ENCODE results near the gene HEPHL1.
"Not testable (repeated sequence)": the region's sequence is repeated elsewhere in the genome, so short reads cannot be mapped to it uniquely, and the experiment has no call there.

Gene HEPHL1

DNA sequence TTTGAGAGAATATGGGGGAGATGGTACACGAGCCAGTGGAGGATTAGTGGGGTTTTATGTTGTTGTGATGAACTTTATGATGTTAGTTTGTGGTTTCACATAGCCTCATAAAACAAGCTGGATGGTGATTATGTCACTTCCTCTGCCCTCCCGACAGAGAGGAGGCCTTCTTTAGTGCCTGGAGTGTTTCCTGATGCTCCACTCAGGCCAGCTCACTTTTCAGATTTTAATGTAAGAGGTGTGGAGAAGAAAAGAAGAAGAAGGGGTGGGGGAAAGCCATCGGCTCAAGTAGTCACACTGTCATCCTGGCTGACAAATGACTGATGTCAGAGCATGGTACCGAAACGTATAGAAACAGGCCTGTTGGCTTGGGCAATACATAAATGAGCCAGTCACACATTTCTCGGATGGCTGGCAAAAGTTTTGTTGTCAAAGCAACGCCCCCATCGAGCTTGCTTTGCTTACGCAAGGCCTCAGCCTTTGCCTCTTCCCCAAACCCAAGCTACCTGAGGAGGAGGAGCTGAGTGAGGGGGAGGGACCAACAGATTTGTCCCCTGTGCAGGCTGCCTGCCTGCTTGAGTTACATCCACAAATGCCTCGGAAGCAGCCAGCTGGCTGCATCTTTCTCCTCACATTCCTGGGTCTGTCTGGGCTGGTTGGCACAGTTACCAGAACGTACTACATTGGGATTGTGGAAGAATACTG, at the start of gene HEPHL1:
TSS of gene HEPHL1 (plus strand) at position 578 of the 705 bp plus-strand sequence. CDS start at position 593, 15 bp downstream.
- Histone ChIP-seq H3K4me3 (ENCODE audit: low read depth in 1 of 5, low read length in 5 of 5) (no peak within 1 kb of the TSS), H3K27ac (ENCODE audit: low read depth, low read length) (no peak within 1 kb of the TSS), H3K4me1 (ENCODE audit: control insufficient read depth in 5 of 5, insufficient read depth in 5 of 5, low read length in 5 of 5) (no peaks in the 10 kb centered on the region), H3K9ac (ENCODE audit: low read length in 5 of 5) (no peak within 1 kb of the TSS), H3K9me3 (ENCODE audit: control insufficient read depth in 5 of 5, low read length in 5 of 5) (peaks cover 0 to 3% (median 0%) of the 10 kb centered on the region in 5 donors), H3K27me3 (ENCODE audit: control insufficient read depth in 5 of 5, insufficient read depth in 4 of 5, low read length in 5 of 5) (no peaks in the 10 kb centered on the region), H3K36me3 (ENCODE audit: control insufficient read depth in 5 of 5, insufficient read depth in 5 of 5, low read length in 5 of 5) (no peaks in the 10 kb centered on the region)

DNA sequence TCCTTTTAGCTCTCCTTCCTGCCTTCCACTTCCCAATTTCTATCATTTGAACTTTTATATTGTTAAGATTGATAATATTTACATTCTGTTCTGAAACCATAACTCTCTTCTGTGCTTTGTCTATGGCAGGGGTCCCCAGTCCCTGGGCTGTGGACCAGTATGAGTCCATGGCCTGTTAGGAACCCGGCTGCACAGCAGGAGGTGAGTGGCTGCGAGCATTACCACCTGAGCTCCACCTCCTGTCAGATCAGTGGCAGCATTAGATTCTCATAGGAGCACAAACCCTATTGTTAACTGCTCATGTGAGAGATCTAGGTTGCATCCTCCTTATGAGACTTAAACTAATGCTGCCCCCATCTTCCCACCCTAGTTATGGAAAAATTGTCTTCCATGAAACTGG, 48.4 kb upstream of the HEPHL1 start:
- Histone ChIP-seq H3K9me3 (ENCODE audit: control insufficient read depth in 5 of 5, low read length in 5 of 5) (peaks cover 0 to 19% (median 6%) of the 10 kb centered on the region in 5 donors), H3K36me3 (ENCODE audit: control insufficient read depth in 5 of 5, insufficient read depth in 5 of 5, low read length in 5 of 5) (no peaks in the 10 kb centered on the region), H3K4me1 (ENCODE audit: control insufficient read depth in 5 of 5, insufficient read depth in 5 of 5, low read length in 5 of 5) (no peaks in the 10 kb centered on the region), H3K27me3 (ENCODE audit: control insufficient read depth in 5 of 5, insufficient read depth in 4 of 5, low read length in 5 of 5) (no peaks in the 10 kb centered on the region), H3K27ac (ENCODE audit: low read depth, low read length) (no peak overlapping the region), H3K4me3 (ENCODE audit: low read depth in 1 of 5, low read length in 5 of 5) (no peak overlapping the region), H3K9ac (ENCODE audit: low read length in 5 of 5) (no peak overlapping the region)

- H3K9ac ChIP-seq (ENCODE audit: low read length in 5 of 5); H3K4me1 ChIP-seq (ENCODE audit: control insufficient read depth in 5 of 5, insufficient read depth in 5 of 5, low read length in 5 of 5); H3K36me3 ChIP-seq (ENCODE audit: control insufficient read depth in 5 of 5, insufficient read depth in 5 of 5, low read length in 5 of 5); H3K27ac ChIP-seq (ENCODE audit: low read depth, low read length); H3K4me3 ChIP-seq (ENCODE audit: low read depth in 1 of 5, low read length in 5 of 5); H3K27me3 ChIP-seq (ENCODE audit: control insufficient read depth in 5 of 5, insufficient read depth in 4 of 5, low read length in 5 of 5): not testable (repeated sequence)
- peaks cover 0 to 19% (median 6%) of the 10 kb centered on the region in 5 donors for H3K9me3 ChIP-seq (ENCODE audit: control insufficient read depth in 5 of 5, low read length in 5 of 5)
Measured at GRCh38 chr11:93973322-93974051, 47.7 kb upstream of the HEPHL1 start.

- H3K36me3 ChIP-seq (ENCODE audit: control insufficient read depth in 5 of 5, insufficient read depth in 5 of 5, low read length in 5 of 5): no peaks in the 10 kb centered on the region
- no peak overlapping the region for H3K27ac ChIP-seq (ENCODE audit: low read depth, low read length)
- no peak overlapping the region for H3K9ac ChIP-seq (ENCODE audit: low read length in 5 of 5)
- H3K9me3 ChIP-seq (ENCODE audit: control insufficient read depth in 5 of 5, low read length in 5 of 5): peaks cover 0 to 23% (median 9%) of the 10 kb centered on the region in 5 donors
- no peak overlapping the region for H3K4me3 ChIP-seq (ENCODE audit: low read depth in 1 of 5, low read length in 5 of 5)
- H3K4me1 ChIP-seq (ENCODE audit: control insufficient read depth in 5 of 5, insufficient read depth in 5 of 5, low read length in 5 of 5): no peaks in the 10 kb centered on the region
- no peaks in the 10 kb centered on the region for H3K27me3 ChIP-seq (ENCODE audit: control insufficient read depth in 5 of 5, insufficient read depth in 4 of 5, low read length in 5 of 5)
Measured at GRCh38 chr11:93974759-93975158, 46.4 kb upstream of the HEPHL1 start.

DNA sequence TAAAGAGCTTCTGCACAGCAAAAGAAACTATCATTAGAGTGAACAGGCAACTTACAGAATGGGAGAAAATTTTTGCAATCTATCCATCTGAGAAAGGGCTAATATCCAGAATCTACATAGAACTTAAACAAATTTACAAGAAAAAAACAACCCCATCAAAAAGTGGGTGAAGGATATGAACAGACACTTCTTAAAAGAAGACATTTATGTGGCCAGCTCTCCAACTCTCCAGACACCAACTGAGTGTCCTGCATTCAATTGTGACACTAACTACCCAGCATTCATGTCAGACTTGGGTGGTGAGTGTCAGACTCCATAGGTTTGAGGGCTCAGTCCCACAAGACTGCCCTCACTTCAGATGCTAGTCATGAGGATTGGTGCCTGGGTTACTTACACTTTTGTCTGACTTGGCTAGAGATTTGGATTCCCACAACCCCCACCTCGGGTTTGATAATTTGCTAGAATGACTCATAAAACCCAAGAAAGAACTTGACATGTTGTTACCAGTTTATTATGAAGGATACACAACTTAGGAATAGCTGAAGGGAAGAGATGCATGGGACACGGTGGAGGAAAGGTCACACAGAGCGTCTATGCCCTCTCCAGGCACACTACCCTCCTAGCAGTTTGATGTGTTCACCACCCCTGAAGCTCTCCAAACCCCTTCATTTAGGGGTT, 44.4 kb upstream of the HEPHL1 start:
- H3K9ac ChIP-seq (ENCODE audit: low read length in 5 of 5); H3K27me3 ChIP-seq (ENCODE audit: control insufficient read depth in 5 of 5, insufficient read depth in 4 of 5, low read length in 5 of 5); H3K4me1 ChIP-seq (ENCODE audit: control insufficient read depth in 5 of 5, insufficient read depth in 5 of 5, low read length in 5 of 5); H3K27ac ChIP-seq (ENCODE audit: low read depth, low read length); H3K36me3 ChIP-seq (ENCODE audit: control insufficient read depth in 5 of 5, insufficient read depth in 5 of 5, low read length in 5 of 5); H3K4me3 ChIP-seq (ENCODE audit: low read depth in 1 of 5, low read length in 5 of 5): not testable (repeated sequence)
- peaks cover 0 to 26% (median 9%) of the 10 kb centered on the region in 5 donors for H3K9me3 ChIP-seq (ENCODE audit: control insufficient read depth in 5 of 5, low read length in 5 of 5)

DNA sequence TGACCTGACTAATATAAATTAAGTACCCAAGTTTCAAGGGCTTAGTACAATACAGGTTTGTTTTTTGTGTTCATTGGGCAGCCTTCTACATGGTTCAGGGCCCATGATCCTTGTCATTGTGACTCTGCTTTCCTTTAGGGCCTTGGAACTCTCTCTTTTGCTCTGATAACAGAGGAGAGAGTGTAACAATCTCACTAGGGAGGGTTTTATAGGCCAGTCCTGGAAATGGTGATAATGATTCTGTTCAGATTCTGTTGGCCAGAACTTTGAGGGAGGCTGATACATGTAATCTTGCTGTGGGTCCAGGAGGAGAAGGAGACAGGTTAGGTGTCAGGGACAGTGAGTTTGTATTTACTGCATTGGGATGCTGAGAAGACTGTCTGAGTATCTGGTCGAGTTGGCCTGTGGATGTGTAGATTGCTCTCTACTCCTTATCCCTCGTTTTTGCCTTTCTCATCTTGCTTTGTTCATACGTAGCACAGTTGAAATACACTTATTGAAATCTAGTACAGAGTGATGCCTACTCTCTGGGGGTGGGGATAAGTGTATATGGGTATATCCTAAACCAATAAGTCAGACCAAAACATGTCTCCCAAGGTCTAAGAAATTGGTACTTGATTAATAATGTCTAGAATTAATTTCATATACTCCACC, 37.5 kb upstream of the HEPHL1 start:
- Histone ChIP-seq H3K36me3 (ENCODE audit: control insufficient read depth in 5 of 5, insufficient read depth in 5 of 5, low read length in 5 of 5) (no peaks in the 10 kb centered on the region), H3K27ac (ENCODE audit: low read depth, low read length) (no peak overlapping the region), H3K9me3 (ENCODE audit: control insufficient read depth in 5 of 5, low read length in 5 of 5) (peaks cover 0 to 7% (median 0%) of the 10 kb centered on the region in 5 donors), H3K9ac (ENCODE audit: low read length in 5 of 5) (no peak overlapping the region), H3K4me3 (ENCODE audit: low read depth in 1 of 5, low read length in 5 of 5) (no peak overlapping the region), H3K27me3 (ENCODE audit: control insufficient read depth in 5 of 5, insufficient read depth in 4 of 5, low read length in 5 of 5) (no peaks in the 10 kb centered on the region), H3K4me1 (ENCODE audit: control insufficient read depth in 5 of 5, insufficient read depth in 5 of 5, low read length in 5 of 5) (no peaks in the 10 kb centered on the region)

DNA sequence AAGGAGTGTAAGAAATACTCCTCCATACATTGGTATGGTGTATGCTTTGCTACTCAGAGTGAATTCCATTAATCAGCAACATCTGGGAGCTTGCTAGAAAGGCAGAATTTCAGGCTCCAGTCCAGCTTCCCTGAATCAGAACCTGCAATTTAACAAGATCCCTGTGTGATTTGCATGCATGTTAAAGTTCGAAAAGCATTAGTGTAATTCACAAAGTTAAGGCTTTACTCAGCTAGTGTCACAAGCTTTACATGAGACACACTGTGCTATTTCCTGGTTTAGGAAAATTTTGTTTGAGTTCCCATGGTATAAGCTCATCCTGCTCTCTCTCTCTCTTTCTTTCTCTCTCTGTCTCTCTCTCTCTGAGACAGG, 37.0 kb upstream of the HEPHL1 start:
- no peaks in the 10 kb centered on the region for H3K36me3 ChIP-seq (ENCODE audit: control insufficient read depth in 5 of 5, insufficient read depth in 5 of 5, low read length in 5 of 5)
- H3K27me3 ChIP-seq (ENCODE audit: control insufficient read depth in 5 of 5, insufficient read depth in 4 of 5, low read length in 5 of 5): no peaks in the 10 kb centered on the region
- no peak overlapping the region for H3K27ac ChIP-seq (ENCODE audit: low read depth, low read length)
- peaks cover 0 to 7% (median 0%) of the 10 kb centered on the region in 5 donors for H3K9me3 ChIP-seq (ENCODE audit: control insufficient read depth in 5 of 5, low read length in 5 of 5)
- H3K4me3 ChIP-seq (ENCODE audit: low read depth in 1 of 5, low read length in 5 of 5): no peak overlapping the region
- no peak overlapping the region for H3K9ac ChIP-seq (ENCODE audit: low read length in 5 of 5)
- no peaks in the 10 kb centered on the region for H3K4me1 ChIP-seq (ENCODE audit: control insufficient read depth in 5 of 5, insufficient read depth in 5 of 5, low read length in 5 of 5)

GRCh38 chr11:93984936-93985335, 36.2 kb upstream of the HEPHL1 start:
- no peak overlapping the region for H3K9ac ChIP-seq (ENCODE audit: low read length in 5 of 5)
- H3K27ac ChIP-seq (ENCODE audit: low read depth, low read length): no peak overlapping the region
- H3K27me3 ChIP-seq (ENCODE audit: control insufficient read depth in 5 of 5, insufficient read depth in 4 of 5, low read length in 5 of 5): no peaks in the 10 kb centered on the region
- no peaks in the 10 kb centered on the region for H3K36me3 ChIP-seq (ENCODE audit: control insufficient read depth in 5 of 5, insufficient read depth in 5 of 5, low read length in 5 of 5)
- H3K4me3 ChIP-seq (ENCODE audit: low read depth in 1 of 5, low read length in 5 of 5): no peak overlapping the region
- H3K9me3 ChIP-seq (ENCODE audit: control insufficient read depth in 5 of 5, low read length in 5 of 5): peaks cover 0 to 3% (median 0%) of the 10 kb centered on the region in 5 donors
- H3K4me1 ChIP-seq (ENCODE audit: control insufficient read depth in 5 of 5, insufficient read depth in 5 of 5, low read length in 5 of 5): no peaks in the 10 kb centered on the region

GRCh38 chr11:93986716-93987115, 34.4 kb upstream of the HEPHL1 start:
- Histone ChIP-seq H3K9me3 (ENCODE audit: control insufficient read depth in 5 of 5, low read length in 5 of 5) (peaks cover 0 to 3% (median 0%) of the 10 kb centered on the region in 5 donors), H3K4me1 (ENCODE audit: control insufficient read depth in 5 of 5, insufficient read depth in 5 of 5, low read length in 5 of 5) (no peaks in the 10 kb centered on the region), H3K9ac (ENCODE audit: low read length in 5 of 5) (no peak overlapping the region), H3K4me3 (ENCODE audit: low read depth in 1 of 5, low read length in 5 of 5) (no peak overlapping the region), H3K27me3 (ENCODE audit: control insufficient read depth in 5 of 5, insufficient read depth in 4 of 5, low read length in 5 of 5) (no peaks in the 10 kb centered on the region), H3K36me3 (ENCODE audit: control insufficient read depth in 5 of 5, insufficient read depth in 5 of 5, low read length in 5 of 5) (no peaks in the 10 kb centered on the region), H3K27ac (ENCODE audit: low read depth, low read length) (no peak overlapping the region)
